Adrenal gland (tissue), 5 donors: Measurements from ENCODE around the gene MBP.

Source experiments
- CTCF ChIP-seq, 6 experiments: fragments of 450-650 bp in 4 of 6; fragments of 200-600 bp in 2 of 6; sonication (generic) in 1 of 6; IDR thresholded peaks; 1 replicate in 5 of 6; 2 replicates in 1 of 6; pipeline versions ENCODE4 v1.5.1 to v1.8.0; 2016 to 2021; ENCODE audit warnings: antibody characterized with exemption in 6 of 6, mild to moderate bottlenecking in 2 of 6, moderate library complexity in 1 of 6
- POLR2A ChIP-seq, 2 donors: fragments of 450-650 bp; IDR thresholded peaks; one replicate each; pipeline ENCODE4 v1.6.1; 2017; ENCODE audit warnings: antibody characterized with exemption in 2 of 2, mild to moderate bottlenecking in 2 of 2, moderate library complexity in 1 of 2
- donor health status: DM: no; HTN: no; CAD: no.

GRCh38 chr18:77084688-77085035 lies 47.9 kb downstream of the MBP start:
- TF ChIP-seq CTCF (IDR thresholded peaks at IDR 0.05) (no peak), POLR2A (IDR thresholded peaks at IDR 0.05) (no peak)
